Loucy (cell line): ENCODE measurements around the gene IFT27.

Source experiments
- H2AFZ ChIP-seq: fragments of 200-600 bp; sonication (generic); 2 replicates; pipeline ENCODE4 v1.6.0; 2016; ENCODE audit warnings: antibody characterized with exemption, mild to moderate bottlenecking, low read length, moderate library complexity
- H3F3A ChIP-seq: fragments of 200-600 bp; 2 replicates; pipeline ENCODE4 v1.6.0; 2016; ENCODE audit warnings: antibody characterized with exemption, low read depth, mild to moderate bottlenecking
- H3K27me3 ChIP-seq: fragments of 200-600 bp; sonication (generic); 2 replicates; pipeline ENCODE4 v1.6.1; 2014; ENCODE audit warnings: low read length, mild to moderate bottlenecking; ENCODE audit not compliant: insufficient read depth, poor library complexity, severe bottlenecking
- H3K36me3 ChIP-seq: fragments of 200-600 bp; sonication (generic); 2 replicates; pipeline ENCODE4 v1.6.1; 2016; ENCODE audit warnings: low read length; ENCODE audit not compliant: insufficient read depth
- H3K4me1 ChIP-seq: fragments of 200-600 bp; sonication (generic); 2 replicates; pipeline ENCODE4 v1.5.1; 2014; ENCODE audit warnings: low read length, mild to moderate bottlenecking; ENCODE audit not compliant: insufficient read depth, poor library complexity, severe bottlenecking
- H3K4me2 ChIP-seq: fragments of 200-600 bp; sonication (generic); 2 replicates; pipeline ENCODE4 v1.6.0; 2014; ENCODE audit warnings: antibody characterized with exemption, low read length, low read depth, mild to moderate bottlenecking; ENCODE audit not compliant: poor library complexity, severe bottlenecking
- H3K4me3 ChIP-seq: fragments of 200-600 bp; sonication (generic); 2 replicates; pipeline ENCODE4 v1.5.1; 2014; ENCODE audit warnings: low read length, mild to moderate bottlenecking, mixed read lengths; ENCODE audit not compliant: poor library complexity, severe bottlenecking
- H3K79me2 ChIP-seq: fragments of 200-600 bp; sonication (generic); 2 replicates; pipeline ENCODE4 v1.6.1; 2014; ENCODE audit warnings: low read length; ENCODE audit not compliant: insufficient read depth
- H3K9ac ChIP-seq: fragments of 200-600 bp; sonication (generic); 2 replicates; pipeline ENCODE4 v1.6.0; 2014; ENCODE audit warnings: mild to moderate bottlenecking, low read depth, low read length, moderate library complexity; ENCODE audit not compliant: poor library complexity, severe bottlenecking
- H3K9me2 ChIP-seq: fragments of 200-600 bp; sonication (generic); replicated peaks from 2 replicates; pipeline ENCODE4 v1.6.1; 2016; ENCODE audit warnings: low read depth, low read length, mixed read lengths
- H3K9me3 ChIP-seq: fragments of 200-600 bp; sonication (generic); 2 replicates; pipeline ENCODE4 v1.6.1; 2014; ENCODE audit warnings: mild to moderate bottlenecking, antibody characterized with exemption, low read length, low read depth; ENCODE audit not compliant: insufficient read depth
- H4K20me1 ChIP-seq: fragments of 200-600 bp; sonication (generic); 2 replicates; pipeline ENCODE4 v1.6.0; 2014; ENCODE audit warnings: antibody characterized with exemption, low read length, mild to moderate bottlenecking; ENCODE audit not compliant: insufficient read depth, poor library complexity, severe bottlenecking
- EZH2phosphoT487 ChIP-seq: fragments of 200-600 bp; IDR thresholded peaks from 2 replicates; pipeline ENCODE4 v1.6.1; 2018; ENCODE audit warnings: antibody characterized with exemption, mild to moderate bottlenecking, moderate library complexity, borderline replicate concordance
- TF ChIP-seq, protein P1 (sequence below): fragments of 200-600 bp; sonication (generic); conservative IDR thresholded peaks from 2 replicates; pipeline ENCODE4 v1.5.1; 2014; ENCODE audit warnings: mild to moderate bottlenecking, antibody characterized with exemption, low read length

Gene IFT27

DNA sequence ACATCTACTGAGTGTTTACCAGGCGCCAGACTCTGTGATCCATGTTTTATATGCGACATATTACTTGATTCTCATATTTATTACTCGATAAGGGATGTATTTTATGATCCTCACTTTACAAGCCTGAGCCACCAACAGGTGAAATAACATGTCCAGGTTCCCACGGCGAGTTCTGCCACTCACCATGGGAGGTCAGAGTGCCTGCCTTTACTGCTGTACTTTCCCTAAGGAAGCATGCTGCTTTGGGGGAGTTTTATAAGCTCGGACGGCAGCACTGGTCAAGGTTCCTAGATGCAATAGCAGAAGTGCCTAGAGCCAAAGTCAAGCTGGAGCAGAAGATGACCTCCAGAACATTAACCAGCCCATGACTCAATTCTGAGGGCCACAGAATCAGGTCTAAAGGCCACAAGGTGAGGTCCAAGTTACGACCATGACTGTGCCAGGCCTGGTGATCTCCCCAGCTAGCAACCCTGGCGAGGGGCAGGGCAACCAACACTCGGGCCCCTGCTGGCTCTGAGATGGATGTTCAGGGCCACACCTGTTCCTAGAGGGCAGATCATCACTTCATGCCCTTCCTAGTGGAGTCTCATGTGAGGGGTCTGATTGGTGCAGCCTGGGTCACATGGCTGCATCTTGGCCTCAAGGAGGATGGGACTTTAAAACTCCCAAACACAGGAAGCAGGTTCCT lies 14.2 kb downstream of the IFT27 start:
- H3K9me3 ChIP-seq, result no peaks in the 10 kb centered on the region
- no peaks in the 10 kb centered on the region for H3K79me2 ChIP-seq
- no peaks in the 10 kb centered on the region for H4K20me1 ChIP-seq
- TF ChIP-seq, protein P1, sequence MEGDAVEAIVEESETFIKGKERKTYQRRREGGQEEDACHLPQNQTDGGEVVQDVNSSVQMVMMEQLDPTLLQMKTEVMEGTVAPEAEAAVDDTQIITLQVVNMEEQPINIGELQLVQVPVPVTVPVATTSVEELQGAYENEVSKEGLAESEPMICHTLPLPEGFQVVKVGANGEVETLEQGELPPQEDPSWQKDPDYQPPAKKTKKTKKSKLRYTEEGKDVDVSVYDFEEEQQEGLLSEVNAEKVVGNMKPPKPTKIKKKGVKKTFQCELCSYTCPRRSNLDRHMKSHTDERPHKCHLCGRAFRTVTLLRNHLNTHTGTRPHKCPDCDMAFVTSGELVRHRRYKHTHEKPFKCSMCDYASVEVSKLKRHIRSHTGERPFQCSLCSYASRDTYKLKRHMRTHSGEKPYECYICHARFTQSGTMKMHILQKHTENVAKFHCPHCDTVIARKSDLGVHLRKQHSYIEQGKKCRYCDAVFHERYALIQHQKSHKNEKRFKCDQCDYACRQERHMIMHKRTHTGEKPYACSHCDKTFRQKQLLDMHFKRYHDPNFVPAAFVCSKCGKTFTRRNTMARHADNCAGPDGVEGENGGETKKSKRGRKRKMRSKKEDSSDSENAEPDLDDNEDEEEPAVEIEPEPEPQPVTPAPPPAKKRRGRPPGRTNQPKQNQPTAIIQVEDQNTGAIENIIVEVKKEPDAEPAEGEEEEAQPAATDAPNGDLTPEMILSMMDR, result no peak
- TF ChIP-seq EZH2phosphoT487, result no peak
- H3K4me3 ChIP-seq, result no peak overlapping the region
- no peaks in the 10 kb centered on the region for H3K36me3 ChIP-seq
- no peak overlapping the region for H3K9ac ChIP-seq
- H3F3A ChIP-seq, result no peaks in the 10 kb centered on the region
- H3K4me1 ChIP-seq, result no peaks in the 10 kb centered on the region
- no peak overlapping the region for H2AFZ ChIP-seq
- H3K27me3 ChIP-seq, result no peaks in the 10 kb centered on the region
- H3K9me2 ChIP-seq, result no peaks in the 10 kb centered on the region
- no peak overlapping the region for H3K4me2 ChIP-seq

GRCh38 chr22:36760786-36761185 lies 15.1 kb downstream of the IFT27 start:
- H3K79me2 ChIP-seq, result no peaks in the 10 kb centered on the region
- H3F3A ChIP-seq, result no peaks in the 10 kb centered on the region
- H3K4me2 ChIP-seq, result no peak overlapping the region
- no peaks in the 10 kb centered on the region for H4K20me1 ChIP-seq
- H3K27me3 ChIP-seq, result no peaks in the 10 kb centered on the region
- H3K9ac ChIP-seq, result no peak overlapping the region
- H3K4me3 ChIP-seq, result no peak overlapping the region
- H3K4me1 ChIP-seq, result no peaks in the 10 kb centered on the region
- H3K36me3 ChIP-seq, result no peaks in the 10 kb centered on the region
- no peak for TF ChIP-seq EZH2phosphoT487
- TF ChIP-seq, protein P1, result no peak
- no peaks in the 10 kb centered on the region for H3K9me2 ChIP-seq
- no peaks in the 10 kb centered on the region for H3K9me3 ChIP-seq
- no peak overlapping the region for H2AFZ ChIP-seq

- Histone ChIP-seq H3K27me3 (no peaks in the 10 kb centered on the region), H3K9me3 (no peaks in the 10 kb centered on the region)
Observed at GRCh38 chr22:36759481-36760159, 16.3 kb downstream of the IFT27 start.

More at GRCh38 chr22:36759481-36760159, 16.3 kb downstream of the IFT27 start:
- Histone ChIP-seq H3K79me2 (no peaks in the 10 kb centered on the region), H3K4me3 (no peak overlapping the region), H3K4me1 (no peaks in the 10 kb centered on the region), H3K4me2 (no peak overlapping the region), H4K20me1 (no peaks in the 10 kb centered on the region), H3K36me3 (no peaks in the 10 kb centered on the region), H2AFZ (no peak overlapping the region), H3K9ac (no peak overlapping the region), H3K9me2 (no peaks in the 10 kb centered on the region), H3F3A (no peaks in the 10 kb centered on the region)
- no peak for TF ChIP-seq EZH2phosphoT487
- TF ChIP-seq, protein P1, result no peak
